C4-2B (cell line): Measurements from ENCODE around the gene LRRC42.

Source experiments
- CTCF ChIP-seq: fragments of 450-650 bp; conservative IDR thresholded peaks from 2 replicates; pipeline ENCODE4 v1.5.1; 2017; ENCODE audit warnings: mild to moderate bottlenecking
- ZFX ChIP-seq: fragments of 450-650 bp; IDR thresholded peaks from 2 replicates; pipeline ENCODE4 v1.6.1; 2017

DNA sequence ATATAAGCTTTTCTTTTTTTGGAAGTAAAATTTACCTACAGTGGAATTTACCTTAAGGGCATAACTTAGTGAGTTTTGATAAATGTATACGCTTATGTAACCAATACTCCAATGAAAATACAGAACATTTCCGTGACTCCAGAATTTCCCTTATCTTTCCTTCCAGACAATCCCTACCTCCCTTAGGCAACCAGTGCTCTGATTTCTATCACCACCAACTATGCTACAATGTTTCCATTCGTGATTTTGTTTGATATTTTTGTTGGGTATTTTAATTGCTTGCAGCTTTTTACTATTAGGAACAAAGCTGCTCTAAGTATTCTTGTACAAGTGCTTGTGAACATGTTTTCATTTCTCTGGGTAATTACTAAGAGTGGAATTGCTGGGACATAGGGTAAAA lies 15.2 kb upstream of the LRRC42 start:
- no peak for TF ChIP-seq CTCF
- no peak for TF ChIP-seq ZFX
